IMR-90 (cell line): ENCODE measurements around the gene FN1. TPM values are rescaled to one million over a fixed set of nuclear protein-coding genes. Genes with fewer than 3 reads are reported as not detected.

Experiments
- ATAC-seq: fragments of 200-7000 bp; cut with Tn5 transposase; 2 replicates; pipeline ENCODE4 v1.9.1; 2020; ENCODE audit warnings: low read depth, mild to moderate bottlenecking, moderate library complexity
- BruUV-seq: library from RNA; stranded (reverse); fragments of 400-500 nt; replicated peaks from 2 replicates; lab custom pipeline; 2021; lab: Mats Ljungman, UMichigan
- CTCF ChIA-PET: fragments of 300-600 bp; formaldehyde crosslinking; extraction: SDS; loops from one replicate; lab custom pipeline; 2021; ENCODE audit warnings: antibody characterized with exemption; lab: Yijun Ruan, JAX
- POLR2A ChIA-PET: fragments of 300-600 bp; sonication (Branson Sonifier 250); formaldehyde crosslinking; loops from one replicate; lab custom pipeline; 2022; ENCODE audit warnings: antibody characterized with exemption; ENCODE audit not compliant: unreplicated experiment; lab: Charles Lee
- DNase-seq: peaks from one replicate; pipeline ENCODE4 v3.0.0; 2013
- H2AFZ ChIP-seq: replicated peaks from 2 replicates; pipeline ENCODE3; 2013; ENCODE audit warnings: low read length, mild to moderate bottlenecking; ENCODE audit not compliant: poor library complexity
- H2AK5ac ChIP-seq: 2 replicates; pipeline ENCODE4 v1.6.1; 2013; ENCODE audit warnings: low read depth, low read length, inconsistent platforms
- H2AK9ac ChIP-seq: replicated peaks from 2 replicates; pipeline ENCODE3; 2013; ENCODE audit warnings: mild to moderate bottlenecking, low read depth, low read length, moderate library complexity; ENCODE audit not compliant: poor library complexity
- H2BK120ac ChIP-seq: 2 replicates; pipeline ENCODE4 v1.6.1; 2013; ENCODE audit warnings: low read depth, low read length, inconsistent platforms
- H2BK15ac ChIP-seq: 3 replicates; pipeline ENCODE4 v1.6.1; 2013; ENCODE audit warnings: low read depth, low read length, inconsistent platforms
- H2BK20ac ChIP-seq: 2 replicates; pipeline ENCODE4 v1.6.1; 2013; ENCODE audit warnings: low read depth, mild to moderate bottlenecking, inconsistent platforms, low read length, moderate library complexity
- H2BK5ac ChIP-seq: 2 replicates; pipeline ENCODE4 v1.6.1; 2013; ENCODE audit warnings: mild to moderate bottlenecking, low read depth, low read length, inconsistent platforms; ENCODE audit not compliant: poor library complexity, severe bottlenecking
- H3K14ac ChIP-seq: replicated peaks from 2 replicates; pipeline ENCODE4 v1.6.1; 2013; ENCODE audit warnings: low read depth, low read length, inconsistent platforms
- H3K18ac ChIP-seq: 2 replicates; pipeline ENCODE4 v1.6.1; 2013; ENCODE audit warnings: low read depth, low read length, control low read depth
- H3K23ac ChIP-seq: 2 replicates; pipeline ENCODE4 v1.6.1; 2013; ENCODE audit warnings: low read depth, low read length, inconsistent platforms
- H3K27ac ChIP-seq: 2 replicates; pipeline ENCODE4 v1.5.1; 2013; ENCODE audit warnings: mild to moderate bottlenecking, control low read depth, low read length; ENCODE audit not compliant: insufficient read depth
- H3K27me3 ChIP-seq: 2 replicates; pipeline ENCODE4 v1.6.1; 2013; ENCODE audit warnings: low read length; ENCODE audit not compliant: control insufficient read depth, insufficient read depth
- H3K36me3 ChIP-seq: 2 replicates; pipeline ENCODE4 v1.6.1; 2013; ENCODE audit warnings: low read length, mixed read lengths; ENCODE audit not compliant: control insufficient read depth, insufficient read depth
- H3K4ac ChIP-seq: 2 replicates; pipeline ENCODE4 v1.6.1; 2013; ENCODE audit warnings: low read depth, low read length, inconsistent platforms
- H3K4me1 ChIP-seq: 2 replicates; pipeline ENCODE4 v1.6.1; 2013; ENCODE audit warnings: low read length, mixed read lengths; ENCODE audit not compliant: control insufficient read depth, insufficient read depth
- H3K4me2 ChIP-seq: 2 replicates; pipeline ENCODE4 v1.6.1; 2013; ENCODE audit warnings: low read depth, mild to moderate bottlenecking, control low read depth, low read length, moderate library complexity
- H3K4me3 ChIP-seq: 2 replicates; pipeline ENCODE4 v1.5.1; 2013; ENCODE audit warnings: low read depth, mild to moderate bottlenecking, control low read depth, low read length, moderate library complexity; ENCODE audit not compliant: insufficient read depth
- H3K56ac ChIP-seq: 2 replicates; pipeline ENCODE4 v1.6.1; 2013; ENCODE audit warnings: low read length, inconsistent platforms; ENCODE audit not compliant: insufficient read depth; ENCODE audit errors: extremely low read depth
- H3K79me1 ChIP-seq, 2 experiments: 2 replicates each; pipeline ENCODE4 v1.6.1; 2013; ENCODE audit warnings: low read length in 2 of 2, inconsistent platforms in 1 of 2, low read depth in 1 of 2
- H3K9ac ChIP-seq: 2 replicates; pipeline ENCODE4 v1.6.1; 2013; ENCODE audit warnings: low read depth, low read length, control low read depth
- H3K9me1 ChIP-seq: 2 replicates; pipeline ENCODE4 v1.6.1; 2013; ENCODE audit warnings: low read length, inconsistent platforms; ENCODE audit not compliant: insufficient read depth
- H3K9me3 ChIP-seq: 2 replicates; pipeline ENCODE4 v1.6.1; 2013; ENCODE audit warnings: low read length; ENCODE audit not compliant: control insufficient read depth, insufficient read depth
- H4K20me1 ChIP-seq: 2 replicates; pipeline ENCODE4 v1.6.1; 2013; ENCODE audit warnings: low read length, inconsistent platforms; ENCODE audit not compliant: insufficient read depth
- H4K5ac ChIP-seq: 2 replicates; pipeline ENCODE4 v1.6.1; 2013; ENCODE audit warnings: mild to moderate bottlenecking, low read depth, low read length, control low read depth
- H4K8ac ChIP-seq, 2 experiments: 2 replicates each; pipeline ENCODE4 v1.6.1; 2013; ENCODE audit warnings: low read depth in 2 of 2, low read length in 2 of 2, control low read depth in 1 of 2, inconsistent platforms in 1 of 2
- H4K91ac ChIP-seq: 2 replicates; pipeline ENCODE4 v1.6.1; 2013; ENCODE audit warnings: low read depth, low read length, inconsistent platforms; ENCODE audit not compliant: insufficient read depth
- CHD1 ChIP-seq: IDR thresholded peaks from 2 replicates; pipeline ENCODE4 v1.6.1; 2012; ENCODE audit warnings: low read depth, low read length, improper control_type of control experiment
- NFE2L2 ChIP-seq: fragments of 150-350 bp; IDR thresholded peaks from 2 replicates; pipeline ENCODE4 v1.6.1; 2016; ENCODE audit warnings: low read depth, mild to moderate bottlenecking, low read length
- WGBS, 2 experiments: methylation state at CpG; one replicate each; pipeline versions ENCODE4 v1.1.5 to v1.1.7; 2013; ENCODE audit warnings: missing lambda C conversion rate in 2 of 2; ENCODE audit not compliant: insufficient read length in 1 of 2; ENCODE audit errors: extremely low coverage in 2 of 2; 5-methylcytosine and 5-hydroxymethylcytosine counted together
- dilution Hi-C: fragments of 300-500 bp; cut with HindIII; formaldehyde crosslinking; loops from one replicate; pipeline ENCODE4 v1.14.3; 2018; ENCODE audit warnings: low sequenced_read_pairs; ENCODE audit not compliant: unreplicated experiment
- in situ Hi-C: fragments of 300-500 bp; cut with MboI; formaldehyde crosslinking; loops from 3 replicates; pipeline ENCODE4 v1.14.3; 2019; ENCODE audit warnings: low sequenced_read_pairs, inconsistent platforms, mixed read lengths
- intact Hi-C: fragments of 100-400 bp; cut with micrococcal nuclease; formaldehyde crosslinking; loops from 2 replicates; pipeline ENCODE4 v1.10.0; 2022
- polyA plus RNA-seq, 3 experiments: library from polyadenylated mRNA; depleted of rRNA; stranded (reverse); fragments of >200 nt; gene quantifications; 2 replicates each; pipeline ENCODE4 v1.2.3, GENCODE V29; 2012; ENCODE audit warnings: low replicate concordance in 1 of 3
- total RNA-seq: library from RNA; depleted of rRNA; stranded (reverse); fragments of >200 nt; gene quantifications from 2 replicates; pipeline ENCODE4 v1.2.3, GENCODE V29; 2012
- TF ChIP-seq, protein P1 (sequence below): fragments of 150-350 bp; IDR thresholded peaks from 2 replicates; pipeline ENCODE4 v1.6.1; 2016; ENCODE audit warnings: low read depth, mild to moderate bottlenecking, low read length, moderate library complexity, borderline replicate concordance

FN1 gene
- total and polyA plus RNA-seq, 2 of the 4 experiments (the other 2 are of a cell fraction) = 8,243 to 13,004 TPM

DNA sequence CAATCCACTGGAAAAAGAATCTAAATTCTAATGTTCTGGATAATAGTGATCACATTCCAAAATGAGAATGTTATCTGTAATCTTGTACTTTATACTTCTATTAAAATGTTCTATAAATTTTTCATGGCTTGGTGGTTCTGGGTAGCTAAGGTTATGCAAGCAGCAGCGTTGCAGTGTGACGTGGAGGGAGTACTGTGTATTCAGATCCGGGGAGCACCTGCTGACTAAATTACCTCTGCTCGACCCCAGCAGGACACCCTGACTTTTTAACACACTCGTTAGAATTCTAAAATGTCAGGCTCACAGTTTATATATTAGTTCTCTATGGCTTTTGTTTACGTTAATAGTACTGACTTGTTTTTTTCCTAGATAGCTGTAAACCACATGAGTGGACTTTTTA is 111.1 kb downstream of the FN1 start:
- dilution Hi-C loops = no loop called here
- Histone ChIP-seq H4K8ac (no peak overlapping the region), H3K79me1 (peaks cover 27 to 32% of the 10 kb centered on the region in 2 experiments), H3K36me3 (peaks cover 34% of the 10 kb centered on the region), H4K5ac (no peak overlapping the region), H2AFZ (no peak overlapping the region), H3K14ac (no peak overlapping the region), H3K4me1 (peaks cover 6% of the 10 kb centered on the region), H2BK15ac (no peak overlapping the region), H2BK20ac (no peak overlapping the region), H3K9me1 (peaks cover 3% of the 10 kb centered on the region; the same call in 1 of the 2 replicates), H2AK5ac (no peak overlapping the region), H3K9ac (no peak overlapping the region), H3K23ac (no peak overlapping the region), H2AK9ac (no peak overlapping the region), H2BK120ac (no peak overlapping the region), H3K4me2 (no peak overlapping the region), H3K27me3 (no peaks in the 10 kb centered on the region), H3K4ac (no peak overlapping the region), H2BK5ac (no peak overlapping the region), H3K18ac (no peak overlapping the region), H3K4me3 (no peak overlapping the region), H3K9me3 (no peaks in the 10 kb centered on the region), H4K91ac (no peak overlapping the region), H4K20me1 (no peaks in the 10 kb centered on the region; the same call in none of the 2 replicates), H3K56ac (no peak overlapping the region), H3K27ac (no peak overlapping the region)
- DNase-seq (no peak), ATAC-seq (no peak)
- intact Hi-C loops = no loop called here
- no peak for TF ChIP-seq CHD1
- TF ChIP-seq, protein P1, sequence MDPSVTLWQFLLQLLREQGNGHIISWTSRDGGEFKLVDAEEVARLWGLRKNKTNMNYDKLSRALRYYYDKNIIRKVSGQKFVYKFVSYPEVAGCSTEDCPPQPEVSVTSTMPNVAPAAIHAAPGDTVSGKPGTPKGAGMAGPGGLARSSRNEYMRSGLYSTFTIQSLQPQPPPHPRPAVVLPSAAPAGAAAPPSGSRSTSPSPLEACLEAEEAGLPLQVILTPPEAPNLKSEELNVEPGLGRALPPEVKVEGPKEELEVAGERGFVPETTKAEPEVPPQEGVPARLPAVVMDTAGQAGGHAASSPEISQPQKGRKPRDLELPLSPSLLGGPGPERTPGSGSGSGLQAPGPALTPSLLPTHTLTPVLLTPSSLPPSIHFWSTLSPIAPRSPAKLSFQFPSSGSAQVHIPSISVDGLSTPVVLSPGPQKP = no peak
- TF ChIP-seq NFE2L2 = no peak
- WGBS, 2 experiments = no CpG with 5 or more reads among the region's 6 CpGs
- BruUV-seq = no TSS peak
- ChIA-PET POLR2A (no interaction called here), CTCF (interaction anchor here (0.5 to 1.5 kb wide), 4 partner anchors 14 to 999 kb away, joined by 3 to 4 read pairs (median 3); no protein-coding TSS in a partner anchor)
- in situ Hi-C loops = no loop called here
